Prostate gland (tissue), 2 donors: ENCODE data around the gene PWWP2B.

Source experiments
- POLR2A ChIP-seq: fragments of 450-650 bp; IDR thresholded peaks from one replicate; pipeline ENCODE4 v1.6.1; 2016; ENCODE audit warnings: antibody characterized with exemption, mild to moderate bottlenecking
- POLR2AphosphoS5 ChIP-seq: sonication (generic); formaldehyde crosslinking; IDR thresholded peaks from one replicate; pipeline ENCODE4 v1.6.1; 2017; ENCODE audit warnings: antibody characterized with exemption
- TF ChIP-seq, protein P1 (sequence below), 4 experiments: fragments of 200-600 bp in 2 of 4; fragments of 450-650 bp in 2 of 4; sonication (generic) in 2 of 4; IDR thresholded peaks; 1 replicate in 3 of 4; 2 replicates in 1 of 4; pipeline ENCODE4 v1.5.1; 2016 to 2019; ENCODE audit warnings: antibody characterized with exemption in 4 of 4, mild to moderate bottlenecking in 2 of 4, moderate library complexity in 2 of 4

GRCh38 chr10:132394201-132394811 lies 2.7 kb upstream of the PWWP2B start:
- TF ChIP-seq POLR2A (no peak), POLR2AphosphoS5 (no peak)
- TF ChIP-seq, protein P1, sequence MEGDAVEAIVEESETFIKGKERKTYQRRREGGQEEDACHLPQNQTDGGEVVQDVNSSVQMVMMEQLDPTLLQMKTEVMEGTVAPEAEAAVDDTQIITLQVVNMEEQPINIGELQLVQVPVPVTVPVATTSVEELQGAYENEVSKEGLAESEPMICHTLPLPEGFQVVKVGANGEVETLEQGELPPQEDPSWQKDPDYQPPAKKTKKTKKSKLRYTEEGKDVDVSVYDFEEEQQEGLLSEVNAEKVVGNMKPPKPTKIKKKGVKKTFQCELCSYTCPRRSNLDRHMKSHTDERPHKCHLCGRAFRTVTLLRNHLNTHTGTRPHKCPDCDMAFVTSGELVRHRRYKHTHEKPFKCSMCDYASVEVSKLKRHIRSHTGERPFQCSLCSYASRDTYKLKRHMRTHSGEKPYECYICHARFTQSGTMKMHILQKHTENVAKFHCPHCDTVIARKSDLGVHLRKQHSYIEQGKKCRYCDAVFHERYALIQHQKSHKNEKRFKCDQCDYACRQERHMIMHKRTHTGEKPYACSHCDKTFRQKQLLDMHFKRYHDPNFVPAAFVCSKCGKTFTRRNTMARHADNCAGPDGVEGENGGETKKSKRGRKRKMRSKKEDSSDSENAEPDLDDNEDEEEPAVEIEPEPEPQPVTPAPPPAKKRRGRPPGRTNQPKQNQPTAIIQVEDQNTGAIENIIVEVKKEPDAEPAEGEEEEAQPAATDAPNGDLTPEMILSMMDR (IDR thresholded peaks at IDR 0.05), result no peak
